ENCODE measurements around the gene FBN1. TPM values are rescaled to one million over a fixed set of nuclear protein-coding genes. Genes with fewer than 3 reads are reported as not detected.

FBN1 gene
- total RNA-seq, 2 donors from 2014 or later, result 5.5 to 5.9 TPM

- H3K36me3 ChIP-seq (ENCODE audit: control insufficient read depth, insufficient read depth, low read length), result no peaks in the 10 kb centered on the region
- H3K9me3 ChIP-seq (ENCODE audit: control insufficient read depth, low read length), result no peaks in the 10 kb centered on the region
- H3K9ac ChIP-seq (ENCODE audit: extremely low read depth, low read length, poor library complexity, severe bottlenecking), result peak overlapping the region; percentile 54
- peak overlapping the region; percentile 91 for H3K4me3 ChIP-seq (ENCODE audit: low read length)
- Mint-ChIP-seq H3K4me3 (peak overlapping the region; percentile 64), H3K9me3 (no peaks in the 10 kb centered on the region), H3K36me3 (ENCODE audit: low read depth) (no peaks in the 10 kb centered on the region), H3K4me1 (peaks cover 11% of the 10 kb centered on the region), H3K27me3 (ENCODE audit: insufficient read depth) (peaks cover 55% of the 10 kb centered on the region), H3K27ac (no peak overlapping the region)
- no peak overlapping the region for H3K27ac ChIP-seq (ENCODE audit: low read depth, low read length)
- 0% methylated on average over 15 to 79 of the region's 79 CpGs for WGBS, 2 experiments (ENCODE audit: insufficient coverage in 1 of 2, insufficient read length in 1 of 2)
- TF ChIP-seq CTCF (conservative IDR thresholded peaks at IDR 0.05), result peak; percentile 7
- peaks cover 3% of the 10 kb centered on the region for H3K4me1 ChIP-seq (ENCODE audit: control insufficient read depth, insufficient read depth, low read length)
- H3K27me3 ChIP-seq (ENCODE audit: control insufficient read depth, insufficient read depth, low read length, poor library complexity, severe bottlenecking), result peaks cover 36% of the 10 kb centered on the region
- DNase-seq, result peak; percentile 86
These were observed 517 bp downstream of the FBN1 start for GRCh38 chr15:48644827-48645557.

GRCh38 chr15:48644467-48644826 lies 1.1 kb downstream of the FBN1 start:
- no peak for DNase-seq
- no peaks in the 10 kb centered on the region for H3K36me3 ChIP-seq (ENCODE audit: control insufficient read depth, insufficient read depth, low read length)
- H3K9me3 Mint-ChIP-seq, result no peaks in the 10 kb centered on the region
- WGBS, 2 experiments (ENCODE audit: insufficient coverage in 1 of 2, insufficient read length in 1 of 2), result 0% methylated on average over 23 to 26 of the region's 26 CpGs
- peaks cover 3% of the 10 kb centered on the region for H3K4me1 ChIP-seq (ENCODE audit: control insufficient read depth, insufficient read depth, low read length)
- no peak overlapping the region for H3K27ac Mint-ChIP-seq
- H3K4me1 Mint-ChIP-seq, result peaks cover 11% of the 10 kb centered on the region
- H3K27ac ChIP-seq (ENCODE audit: low read depth, low read length), result no peak overlapping the region
- no peak for TF ChIP-seq CTCF (conservative IDR thresholded peaks at IDR 0.05)
- peak overlapping the region; percentile 54 for H3K9ac ChIP-seq (ENCODE audit: extremely low read depth, low read length, poor library complexity, severe bottlenecking)
- no peaks in the 10 kb centered on the region for H3K9me3 ChIP-seq (ENCODE audit: control insufficient read depth, low read length)
- no peaks in the 10 kb centered on the region for H3K36me3 Mint-ChIP-seq (ENCODE audit: low read depth)
- peak overlapping the region; percentile 64 for H3K4me3 Mint-ChIP-seq
- peaks cover 55% of the 10 kb centered on the region for H3K27me3 Mint-ChIP-seq (ENCODE audit: insufficient read depth)
- H3K27me3 ChIP-seq (ENCODE audit: control insufficient read depth, insufficient read depth, low read length, poor library complexity, severe bottlenecking), result peaks cover 36% of the 10 kb centered on the region
- peak overlapping the region; percentile 91 for H3K4me3 ChIP-seq (ENCODE audit: low read length)

GRCh38 chr15:48643776-48644466 lies 1.6 kb downstream of the FBN1 start:
- peaks cover 11% of the 10 kb centered on the region for H3K4me1 Mint-ChIP-seq
- H3K9me3 Mint-ChIP-seq, result no peaks in the 10 kb centered on the region
- H3K4me3 Mint-ChIP-seq, result peak overlapping the region; percentile 64
- Histone ChIP-seq H3K9me3 (ENCODE audit: control insufficient read depth, low read length) (no peaks in the 10 kb centered on the region), H3K27ac (ENCODE audit: low read depth, low read length) (no peak overlapping the region), H3K4me3 (ENCODE audit: low read length) (peak overlapping the region; percentile 91), H3K36me3 (ENCODE audit: control insufficient read depth, insufficient read depth, low read length) (no peaks in the 10 kb centered on the region), H3K4me1 (ENCODE audit: control insufficient read depth, insufficient read depth, low read length) (peaks cover 3% of the 10 kb centered on the region), H3K9ac (ENCODE audit: extremely low read depth, low read length, poor library complexity, severe bottlenecking) (peak overlapping the region; percentile 54), H3K27me3 (ENCODE audit: control insufficient read depth, insufficient read depth, low read length, poor library complexity, severe bottlenecking) (peaks cover 36% of the 10 kb centered on the region)
- H3K36me3 Mint-ChIP-seq (ENCODE audit: low read depth), result no peaks in the 10 kb centered on the region
- 46 to 52% methylated on average over 5 to 12 of the region's 12 CpGs for WGBS, 2 experiments (ENCODE audit: insufficient coverage in 1 of 2, insufficient read length in 1 of 2)
- no peak for TF ChIP-seq CTCF (conservative IDR thresholded peaks at IDR 0.05)
- no peak for DNase-seq
- H3K27ac Mint-ChIP-seq, result no peak overlapping the region
- peaks cover 55% of the 10 kb centered on the region for H3K27me3 Mint-ChIP-seq (ENCODE audit: insufficient read depth)
